Lung (tissue), 12 donors: ENCODE data around the gene SUPT3H. TPM values are rescaled to one million over a fixed set of nuclear protein-coding genes. Genes with fewer than 3 reads are reported as not detected.

ENCODE experiments used
- ATAC-seq: fragments of 200-7000 bp; cut with Tn5 transposase; one replicate; pipeline ENCODE4 v1.9.1; 2020; ENCODE audit warnings: moderate number of reproducible peaks; ENCODE audit not compliant: insufficient read depth, low FRiP score
- DNase-seq, 3 donors: peaks; one replicate each; pipeline ENCODE4 v3.0.0-alpha.2; 2013 to 2017
- H3K27ac ChIP-seq, 2 donors: one replicate each; pipeline ENCODE4 v1.5.1; 2013; ENCODE audit warnings: mild to moderate bottlenecking in 2 of 2, moderate library complexity in 2 of 2, control low read depth in 1 of 2, inconsistent platforms in 1 of 2, low read depth in 1 of 2, low read length in 1 of 2
- H3K27me3 ChIP-seq, 3 donors: one replicate each; pipeline ENCODE4 v1.5.1; 2013; ENCODE audit warnings: low read length in 2 of 3; ENCODE audit not compliant: control insufficient read depth in 3 of 3, insufficient read depth in 3 of 3
- H3K36me3 ChIP-seq, 4 donors: one replicate each; pipeline ENCODE4 v1.5.1; 2013; ENCODE audit warnings: low read length in 4 of 4, mild to moderate bottlenecking in 1 of 4, moderate library complexity in 1 of 4; ENCODE audit not compliant: control insufficient read depth in 4 of 4, insufficient read depth in 4 of 4
- H3K4me1 ChIP-seq, 5 donors: one replicate each; pipeline ENCODE4 v1.5.1; 2013; ENCODE audit warnings: low read length in 5 of 5, mild to moderate bottlenecking in 2 of 5, moderate library complexity in 1 of 5; ENCODE audit not compliant: control insufficient read depth in 5 of 5, insufficient read depth in 5 of 5
- H3K4me3 ChIP-seq: one replicate; pipeline ENCODE4 v1.5.1; 2013; ENCODE audit warnings: mild to moderate bottlenecking, control low read depth, moderate library complexity
- H3K9ac ChIP-seq, 2 donors: one replicate each; pipeline ENCODE4 v1.5.1; 2013; ENCODE audit warnings: low read length in 2 of 2, control low read depth in 1 of 2; ENCODE audit not compliant: insufficient read depth in 1 of 2
- H3K9me3 ChIP-seq, 4 donors: one replicate each; pipeline ENCODE4 v1.5.1; 2013; ENCODE audit warnings: low read length in 3 of 4, mild to moderate bottlenecking in 1 of 4, moderate library complexity in 1 of 4; ENCODE audit not compliant: control insufficient read depth in 4 of 4, insufficient read depth in 3 of 4
- WGBS, 2 donors: extraction: QIAGEN DNeasy Blood & Tissue Kit; methylation state at CpG; one replicate each; pipeline ENCODE4 v1.1.7; 2013; 5-methylcytosine and 5-hydroxymethylcytosine counted together
- polyA plus RNA-seq, 2 donors: library from polyadenylated mRNA; stranded (reverse); fragments of 200-250 nt; gene quantifications; one replicate each; pipeline ENCODE4 v1.2.1, GENCODE V29; 2013
- total RNA-seq, 2 donors: library from RNA; depleted of rRNA in 1 of 2; stranded (reverse); fragments of >200 nt in 1 of 2; gene quantifications; one replicate each; pipeline ENCODE4 v1.2.1, GENCODE V29; 2014 to 2021
- TF ChIP-seq, protein P1 (sequence below): IDR thresholded peaks from 2 replicates; pipeline ENCODE4 v1.5.1; 2012; ENCODE audit warnings: mild to moderate bottlenecking; ENCODE audit errors: control extremely low read depth, extremely low read depth
- donor health status: control.
- donor health status: control.
- donor health status: Bipolar disorder and iron deficiency.
- donor health status: healthy.
- donor health status: DM: yes; HTN: yes; CAD: no.

The SUPT3H gene
- total and polyA plus RNA-seq, 4 donors: 5.2 to 17.4 (median 8.2) TPM

DNA sequence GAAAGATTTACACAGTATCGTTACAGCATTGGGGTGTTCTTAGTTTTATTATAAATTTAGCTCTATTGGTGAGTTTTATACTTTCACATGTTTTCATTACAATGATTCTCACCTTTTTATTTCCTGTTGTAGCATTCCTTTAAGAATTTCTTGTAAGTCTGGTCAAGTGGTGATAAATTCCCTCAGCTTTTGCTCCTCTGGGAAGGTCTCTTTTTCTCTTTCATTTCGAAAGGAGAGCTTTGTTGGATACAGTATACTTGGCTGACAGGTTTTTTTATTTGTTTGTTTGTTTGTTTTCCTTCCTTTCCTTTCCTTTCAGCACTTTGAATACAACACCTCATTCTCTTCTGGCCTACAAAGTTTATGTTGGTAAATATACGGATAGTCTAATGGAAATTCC lies 299.3 kb downstream of the SUPT3H start:
- TF ChIP-seq, protein P1, sequence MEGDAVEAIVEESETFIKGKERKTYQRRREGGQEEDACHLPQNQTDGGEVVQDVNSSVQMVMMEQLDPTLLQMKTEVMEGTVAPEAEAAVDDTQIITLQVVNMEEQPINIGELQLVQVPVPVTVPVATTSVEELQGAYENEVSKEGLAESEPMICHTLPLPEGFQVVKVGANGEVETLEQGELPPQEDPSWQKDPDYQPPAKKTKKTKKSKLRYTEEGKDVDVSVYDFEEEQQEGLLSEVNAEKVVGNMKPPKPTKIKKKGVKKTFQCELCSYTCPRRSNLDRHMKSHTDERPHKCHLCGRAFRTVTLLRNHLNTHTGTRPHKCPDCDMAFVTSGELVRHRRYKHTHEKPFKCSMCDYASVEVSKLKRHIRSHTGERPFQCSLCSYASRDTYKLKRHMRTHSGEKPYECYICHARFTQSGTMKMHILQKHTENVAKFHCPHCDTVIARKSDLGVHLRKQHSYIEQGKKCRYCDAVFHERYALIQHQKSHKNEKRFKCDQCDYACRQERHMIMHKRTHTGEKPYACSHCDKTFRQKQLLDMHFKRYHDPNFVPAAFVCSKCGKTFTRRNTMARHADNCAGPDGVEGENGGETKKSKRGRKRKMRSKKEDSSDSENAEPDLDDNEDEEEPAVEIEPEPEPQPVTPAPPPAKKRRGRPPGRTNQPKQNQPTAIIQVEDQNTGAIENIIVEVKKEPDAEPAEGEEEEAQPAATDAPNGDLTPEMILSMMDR: no peak
- Histone ChIP-seq H3K27me3 (no peaks in the 10 kb centered on the region), H3K4me1 (no peaks in the 10 kb centered on the region), H3K9me3 (peaks cover 0 to 8% (median 2%) of the 10 kb centered on the region in 4 donors), H3K36me3 (no peaks in the 10 kb centered on the region), H3K9ac (no peak overlapping the region), H3K4me3 (no peak overlapping the region), H3K27ac (no peak overlapping the region)
- WGBS, 2 donors: 98% methylated on average over 3 of the region's 3 CpGs
- ATAC-seq: no peak
- no peak for DNase-seq

DNA sequence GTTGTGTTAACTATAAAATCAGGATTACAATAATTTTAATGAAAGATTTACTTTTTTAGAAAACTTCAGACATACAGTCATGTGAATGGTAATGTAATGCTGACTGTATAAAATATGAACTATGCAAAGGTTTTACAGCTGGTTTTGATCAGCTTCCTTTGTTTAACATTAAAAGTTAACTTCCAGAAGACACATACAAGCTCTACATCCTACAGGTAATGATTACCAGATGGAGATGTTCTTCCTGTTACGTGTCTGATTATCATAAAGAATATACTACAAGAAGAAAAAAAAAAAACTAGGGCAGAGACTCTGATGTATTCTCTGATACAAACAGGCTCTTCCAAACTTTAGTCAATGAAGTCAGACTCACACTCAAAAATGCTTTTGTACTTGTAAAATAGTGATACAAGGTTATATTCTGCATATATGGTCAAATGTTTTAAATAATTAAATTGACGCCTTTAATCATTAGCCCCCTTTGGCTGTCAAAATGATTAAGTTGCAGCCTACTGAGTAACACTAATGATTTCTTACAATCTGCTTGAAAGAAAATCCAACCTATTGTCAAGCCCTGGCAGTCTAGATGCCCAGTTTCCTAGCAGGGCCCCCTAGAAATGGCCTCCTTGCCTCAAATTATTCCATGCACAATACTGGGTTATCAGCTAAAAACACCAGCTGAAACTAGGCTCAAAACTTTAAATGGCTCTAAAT lies 301.4 kb downstream of the SUPT3H start:
- ATAC-seq: no peak
- TF ChIP-seq, protein P1: no peak
- WGBS, 2 donors: 95 to 97% methylated on average over 2 of the region's 2 CpGs

DNA sequence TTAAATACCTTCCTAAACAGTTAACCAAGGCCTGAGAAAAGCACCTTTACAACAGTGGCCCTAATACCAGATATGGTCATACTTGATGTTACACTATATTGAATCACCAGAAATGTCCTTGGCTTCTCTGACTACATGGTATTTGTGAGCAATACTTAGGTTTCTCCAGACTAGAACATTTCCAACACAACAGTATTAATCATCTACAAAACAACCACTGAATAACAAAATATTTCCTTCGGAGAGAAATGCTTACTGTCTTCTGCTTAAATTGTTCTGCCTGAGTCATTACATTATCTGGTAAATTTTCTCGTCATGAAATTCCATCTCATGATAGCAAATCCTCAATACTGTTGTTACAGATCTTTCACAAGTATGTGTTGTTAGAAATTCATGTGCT lies 302.5 kb downstream of the SUPT3H start:
- TF ChIP-seq, protein P1: no peak
- H3K9me3 ChIP-seq: peaks cover 0 to 8% (median 2%) of the 10 kb centered on the region in 4 donors
- no peak overlapping the region for H3K27ac ChIP-seq
- H3K4me3 ChIP-seq: no peak overlapping the region
- DNase-seq: no peak
- no peaks in the 10 kb centered on the region for H3K36me3 ChIP-seq
- no peaks in the 10 kb centered on the region for H3K4me1 ChIP-seq
- ATAC-seq: no peak
- no peak overlapping the region for H3K9ac ChIP-seq
- no peaks in the 10 kb centered on the region for H3K27me3 ChIP-seq
- WGBS, 2 donors: 76 to 90% methylated on average over 2 of the region's 2 CpGs

More for the DNA sequence above, 301.4 kb downstream of the SUPT3H start:
- no peaks in the 10 kb centered on the region for H3K4me1 ChIP-seq
- peaks cover 0 to 8% (median 2%) of the 10 kb centered on the region in 4 donors for H3K9me3 ChIP-seq
- no peak overlapping the region for H3K9ac ChIP-seq
- H3K27ac ChIP-seq: no peak overlapping the region
- H3K4me3 ChIP-seq: no peak overlapping the region
- H3K36me3 ChIP-seq: no peaks in the 10 kb centered on the region
- no peak for DNase-seq
- H3K27me3 ChIP-seq: no peaks in the 10 kb centered on the region

DNA sequence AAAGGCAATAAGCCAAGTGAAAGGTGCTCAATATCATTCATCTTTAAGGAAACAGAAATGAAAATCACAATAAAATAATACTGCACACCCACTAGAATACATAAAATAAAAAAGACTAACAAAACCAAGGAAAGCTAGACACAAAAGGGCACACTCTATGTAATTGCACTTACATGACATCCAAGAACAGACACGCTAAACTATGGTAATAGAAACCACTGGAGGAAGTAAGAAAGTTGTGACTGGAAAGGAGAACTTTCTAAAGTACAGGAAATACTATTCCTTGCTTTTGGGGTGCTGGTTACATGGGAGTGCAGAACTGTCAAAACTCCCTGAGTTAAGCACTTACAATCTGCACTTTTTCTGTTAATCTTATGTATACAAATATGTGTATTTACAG lies 303.3 kb downstream of the SUPT3H start:
- no peaks in the 10 kb centered on the region for H3K4me1 ChIP-seq
- DNase-seq (no peak), ATAC-seq (no peak)
- H3K36me3 ChIP-seq: no peaks in the 10 kb centered on the region
- TF ChIP-seq, protein P1: no peak
- H3K9ac ChIP-seq: no peak overlapping the region
- H3K4me3 ChIP-seq: no peak overlapping the region
- no peaks in the 10 kb centered on the region for H3K27me3 ChIP-seq
- WGBS, 2 donors: 29 to 66% methylated on average over 1 of the region's 1 CpG
- peaks cover 0 to 7% (median 2%) of the 10 kb centered on the region in 4 donors for H3K9me3 ChIP-seq
- H3K27ac ChIP-seq: no peak overlapping the region
